CD4-positive, alpha-beta memory T cell (primary cell): ENCODE measurements around the gene GRAMD1B. TPM values are rescaled to one million over a fixed set of nuclear protein-coding genes. Genes with fewer than 3 reads are reported as not detected.

ENCODE experiments used
- CTCF ChIA-PET: fragments of 350-600 bp; sonication (Branson Sonifier 250); formaldehyde crosslinking; loops from one replicate; lab custom pipeline; 2021; ENCODE audit warnings: inconsistent platforms; ENCODE audit not compliant: partially characterized antibody; lab: Charles Lee
- POLR2A ChIA-PET: fragments of 350-600 bp; sonication (Branson Sonifier 250); formaldehyde crosslinking; loops from one replicate; lab custom pipeline; 2021; ENCODE audit not compliant: partially characterized antibody; lab: Charles Lee
- DNase-seq, 5 donors: peaks; one replicate each; pipeline versions ENCODE4 v3.0.0 to v3.0.0-alpha.2; 2020 to 2022; ENCODE audit warnings: mixed read lengths in 1 of 5
- H3K27ac ChIP-seq: one replicate; pipeline ENCODE4 v1.7.0; 2013; ENCODE audit warnings: low read depth, low read length
- H3K27me3 ChIP-seq: 2 replicates; pipeline ENCODE4 v1.7.0; 2013; ENCODE audit warnings: mild to moderate bottlenecking, low read length, moderate library complexity; ENCODE audit not compliant: insufficient read depth
- H3K36me3 ChIP-seq: 2 replicates; pipeline ENCODE4 v1.7.0; 2013; ENCODE audit warnings: mild to moderate bottlenecking, low read length, moderate library complexity; ENCODE audit not compliant: insufficient read depth
- H3K4me1 ChIP-seq: 2 replicates; pipeline ENCODE4 v1.7.0; 2013; ENCODE audit warnings: mild to moderate bottlenecking, low read length, moderate library complexity; ENCODE audit not compliant: insufficient read depth
- H3K4me3 ChIP-seq, 2 donors: one replicate each; pipeline ENCODE4 v1.7.0; 2013; ENCODE audit warnings: low read length in 2 of 2, mild to moderate bottlenecking in 1 of 2
- H3K9me3 ChIP-seq, 2 donors: one replicate each; pipeline ENCODE4 v1.7.0; 2013; ENCODE audit warnings: low read length in 2 of 2, control low read depth in 1 of 2; ENCODE audit not compliant: control insufficient read depth in 1 of 2
- H3K27ac Mint-ChIP-seq, 7 donors: one replicate each; pipeline ENCODE4 v1.8.0; 2020 to 2021; ENCODE audit warnings: mixed read lengths in 7 of 7, mild to moderate bottlenecking in 6 of 7, inconsistent platforms in 3 of 7, moderate library complexity in 3 of 7
- H3K27me3 Mint-ChIP-seq, 2 donors: one replicate each; pipeline ENCODE4 v1.8.0; 2020 to 2021; ENCODE audit warnings: mixed read lengths in 2 of 2
- H3K36me3 Mint-ChIP-seq, 2 donors: one replicate each; pipeline ENCODE4 v1.8.0; 2020 to 2021; ENCODE audit warnings: mixed read lengths in 2 of 2, inconsistent platforms in 1 of 2, mild to moderate bottlenecking in 1 of 2
- H3K4me1 Mint-ChIP-seq, 4 donors: one replicate each; pipeline ENCODE4 v1.8.0; 2020 to 2021; ENCODE audit warnings: mixed read lengths in 4 of 4, mild to moderate bottlenecking in 1 of 4
- H3K4me3 Mint-ChIP-seq, 8 donors: one replicate each; pipeline ENCODE4 v1.8.0; 2020 to 2021; ENCODE audit warnings: mixed read lengths in 8 of 8, mild to moderate bottlenecking in 7 of 8, moderate library complexity in 6 of 8, inconsistent platforms in 3 of 8
- H3K9me3 Mint-ChIP-seq, 8 donors: one replicate each; pipeline ENCODE4 v1.8.0; 2020 to 2021; ENCODE audit warnings: mixed read lengths in 8 of 8, mild to moderate bottlenecking in 5 of 8, inconsistent platforms in 3 of 8, moderate library complexity in 1 of 8
- intact Hi-C: fragments of 100-400 bp; cut with micrococcal nuclease; formaldehyde crosslinking; loops from one replicate; pipeline ENCODE4 v1.15.1; 2023
- polyA plus RNA-seq, 2 donors: library from polyadenylated mRNA; unstranded; fragments of 300-500 nt; fragmentation: Illumina TruSeq; gene quantifications; one replicate each; pipeline ENCODE4 v1.2.3, GENCODE V29; 2021
- total RNA-seq, 2 experiments: library from RNA; stranded (reverse); gene quantifications; one replicate each; pipeline ENCODE4 v1.2.3, GENCODE V29; 2021

The GRAMD1B gene
- total and polyA plus RNA-seq, 4 experiments from 2014 or later, result 4.2 to 26.0 (median 12.4) TPM

GRCh38 chr11:123483058-123483457 is 53.0 kb downstream of the GRAMD1B start:
- Mint-ChIP-seq H3K4me3 (no peak overlapping the region), H3K9me3 (no peaks in the 10 kb centered on the region), H3K27me3 (no peaks in the 10 kb centered on the region), H3K36me3 (peaks cover 7 to 15% of the 10 kb centered on the region in 2 donors), H3K4me1 (peaks cover 5 to 12% (median 11%) of the 10 kb centered on the region in 4 donors), H3K27ac (no peak overlapping the region)
- DNase-seq, result no peak
- POLR2A ChIA-PET, result no interaction called here
- H3K36me3 ChIP-seq, result no peaks in the 10 kb centered on the region
- no peaks in the 10 kb centered on the region for H3K27me3 ChIP-seq
- CTCF ChIA-PET, result interaction anchor here (1.7 kb wide), 1 partner anchor 76 kb away, joined by 8 read pairs; no protein-coding TSS in a partner anchor
- no peaks in the 10 kb centered on the region for H3K9me3 ChIP-seq
- intact Hi-C loops, result no loop called here
- no peak overlapping the region for H3K4me3 ChIP-seq
- H3K27ac ChIP-seq, result no peak overlapping the region
- peaks cover 7% of the 10 kb centered on the region for H3K4me1 ChIP-seq

GRCh38 chr11:123483466-123483865 is 53.4 kb downstream of the GRAMD1B start:
- no peaks in the 10 kb centered on the region for H3K36me3 ChIP-seq
- Mint-ChIP-seq H3K27me3 (no peaks in the 10 kb centered on the region), H3K4me3 (no peak overlapping the region), H3K9me3 (no peaks in the 10 kb centered on the region), H3K4me1 (peaks cover under 1 to 11% (median 9%) of the 10 kb centered on the region in 4 donors), H3K27ac (no peak overlapping the region), H3K36me3 (peaks cover 7 to 15% of the 10 kb centered on the region in 2 donors)
- no peaks in the 10 kb centered on the region for H3K27me3 ChIP-seq
- H3K4me1 ChIP-seq, result peaks cover 3% of the 10 kb centered on the region
- H3K9me3 ChIP-seq, result no peaks in the 10 kb centered on the region
- no peak overlapping the region for H3K4me3 ChIP-seq
- intact Hi-C loops, result no loop called here
- no peak for DNase-seq
- H3K27ac ChIP-seq, result no peak overlapping the region
- POLR2A ChIA-PET, result no interaction called here
- CTCF ChIA-PET, result interaction anchor here (1.7 kb wide), 1 partner anchor 76 kb away, joined by 8 read pairs; no protein-coding TSS in a partner anchor

- Histone ChIP-seq H3K36me3 (no peaks in the 10 kb centered on the region), H3K9me3 (no peaks in the 10 kb centered on the region), H3K4me3 (no peak overlapping the region), H3K27ac (no peak overlapping the region), H3K27me3 (no peaks in the 10 kb centered on the region), H3K4me1 (no peaks in the 10 kb centered on the region)
- Mint-ChIP-seq H3K4me1 (peaks cover 0 to 7% (median under 1%) of the 10 kb centered on the region in 4 donors), H3K27me3 (no peaks in the 10 kb centered on the region), H3K36me3 (peaks cover 7 to 15% of the 10 kb centered on the region in 2 donors), H3K4me3 (no peak overlapping the region), H3K9me3 (no peaks in the 10 kb centered on the region), H3K27ac (no peak overlapping the region)
- POLR2A ChIA-PET, result no interaction called here
- DNase-seq, result no peak
- intact Hi-C loops, result no loop called here
- CTCF ChIA-PET, result interaction anchor here (5.3 kb wide), 1 partner anchor 77 kb away, joined by 24 read pairs; no protein-coding TSS in a partner anchor
Observed at GRCh38 chr11:123484448-123484847, 54.4 kb downstream of the GRAMD1B start.

- H3K9me3 ChIP-seq, result no peaks in the 10 kb centered on the region
- H3K4me1 ChIP-seq, result no peaks in the 10 kb centered on the region
- no peak overlapping the region for H3K27ac ChIP-seq
- H3K27me3 Mint-ChIP-seq, result no peaks in the 10 kb centered on the region
- no peak overlapping the region for H3K4me3 Mint-ChIP-seq
- H3K27me3 ChIP-seq, result no peaks in the 10 kb centered on the region
- ChIA-PET CTCF (interaction anchor here (0.7 to 5.3 kb wide), 3 partner anchors 9 to 85 kb away, joined by 3 to 24 read pairs (median 3); no protein-coding TSS in a partner anchor), POLR2A (no interaction called here)
- intact Hi-C loops, result no loop called here
- peaks cover 4 to 9% of the 10 kb centered on the region in 2 donors for H3K36me3 Mint-ChIP-seq
- H3K36me3 ChIP-seq, result no peaks in the 10 kb centered on the region
- peaks cover 0 to under 1% (median 0%) of the 10 kb centered on the region in 4 donors for H3K4me1 Mint-ChIP-seq
- no peak for DNase-seq
- H3K9me3 Mint-ChIP-seq, result no peaks in the 10 kb centered on the region
- H3K4me3 ChIP-seq, result no peak overlapping the region
- no peak overlapping the region for H3K27ac Mint-ChIP-seq
Observed at GRCh38 chr11:123487157-123487744, 57.2 kb downstream of the GRAMD1B start.

GRCh38 chr11:123490527-123490926 is 60.5 kb downstream of the GRAMD1B start:
- DNase-seq, result no peak
- CTCF ChIA-PET, result no interaction called here
- intact Hi-C loops, result no loop called here
- POLR2A ChIA-PET, result no interaction called here
- Mint-ChIP-seq H3K27me3 (no peaks in the 10 kb centered on the region), H3K4me3 (no peak overlapping the region), H3K36me3 (no peaks in the 10 kb centered on the region), H3K4me1 (peaks cover 0 to 9% (median 2%) of the 10 kb centered on the region in 4 donors), H3K9me3 (no peaks in the 10 kb centered on the region), H3K27ac (no peak overlapping the region)
- H3K4me1 ChIP-seq, result no peaks in the 10 kb centered on the region
- H3K36me3 ChIP-seq, result no peaks in the 10 kb centered on the region
- no peak overlapping the region for H3K27ac ChIP-seq
- H3K4me3 ChIP-seq, result no peak overlapping the region
- H3K9me3 ChIP-seq, result no peaks in the 10 kb centered on the region
- H3K27me3 ChIP-seq, result no peaks in the 10 kb centered on the region

GRCh38 chr11:123491241-123491640 is 61.2 kb downstream of the GRAMD1B start:
- ChIA-PET CTCF (interaction anchor here (1.2 kb wide), 1 partner anchor 13 kb away, joined by 4 read pairs; no protein-coding TSS in a partner anchor), POLR2A (no interaction called here)
- intact Hi-C loops, result no loop called here
- Histone ChIP-seq H3K36me3 (no peaks in the 10 kb centered on the region), H3K4me3 (no peak overlapping the region), H3K9me3 (no peaks in the 10 kb centered on the region), H3K27me3 (no peaks in the 10 kb centered on the region), H3K4me1 (no peaks in the 10 kb centered on the region), H3K27ac (no peak overlapping the region)
- no peak for DNase-seq
- H3K36me3 Mint-ChIP-seq, result no peaks in the 10 kb centered on the region
- no peak overlapping the region for H3K27ac Mint-ChIP-seq
- no peaks in the 10 kb centered on the region for H3K9me3 Mint-ChIP-seq
- H3K4me3 Mint-ChIP-seq, result no peak overlapping the region
- peaks cover 0 to 9% (median 2%) of the 10 kb centered on the region in 4 donors for H3K4me1 Mint-ChIP-seq
- no peaks in the 10 kb centered on the region for H3K27me3 Mint-ChIP-seq

- Mint-ChIP-seq H3K9me3 (no peaks in the 10 kb centered on the region), H3K27ac (peak overlapping the region in 1 of 7 donors; percentile 8), H3K36me3 (no peaks in the 10 kb centered on the region), H3K27me3 (no peaks in the 10 kb centered on the region), H3K4me1 (peaks cover 0 to 14% (median 2%) of the 10 kb centered on the region in 4 donors), H3K4me3 (no peak overlapping the region)
- Histone ChIP-seq H3K4me3 (no peak overlapping the region), H3K27ac (no peak overlapping the region), H3K4me1 (no peaks in the 10 kb centered on the region), H3K27me3 (no peaks in the 10 kb centered on the region), H3K36me3 (no peaks in the 10 kb centered on the region), H3K9me3 (no peaks in the 10 kb centered on the region)
- POLR2A ChIA-PET, result no interaction called here
- no peak for DNase-seq
- intact Hi-C loops, result no loop called here
- CTCF ChIA-PET, result interaction anchor here (0.6 to 2.3 kb wide), 3 partner anchors 15 to 193 kb away, joined by 3 to 6 read pairs (median 4); no protein-coding TSS in a partner anchor
Observed at GRCh38 chr11:123493349-123494063, 63.4 kb downstream of the GRAMD1B start.
